ENCODE results near the gene SLC25A17. TPM values are rescaled to one million over a fixed set of nuclear protein-coding genes. Genes with fewer than 3 reads are reported as not detected.
"Not testable (repeated sequence)": the region's sequence is repeated elsewhere in the genome, so short reads cannot be mapped to it uniquely, and the experiment has no call there.

Gene SLC25A17
- total RNA-seq (2021) (25.0 and 28.1 TPM in 2 replicates), Bru-seq, nascent RNA (percentile 83 among the genes with signal in this experiment), BruChase-seq, experiment 1, labeled RNA remaining after a 2-hour chase (percentile 88 among the genes with signal in this experiment), BruChase-seq, experiment 2, labeled RNA remaining after a 6-hour chase (percentile 82 among the genes with signal in this experiment)
- long read RNA-seq, transcript SLC25A17-210 (9 exons, 2,262 nt), result major isoform, 30 of 38 reads
- long read RNA-seq, partial matches to known transcripts, result 0 of 38 reads
- long read RNA-seq, other reads (novel, unspliced or antisense), result 7 of 38 reads

GRCh38 chr22:40818747-40819598 lies at the start of gene SLC25A17:
SLC25A17 (minus strand) TSS chr22:40819346; CDS start chr22:40819248, 98 bp downstream.
- Histone ChIP-seq H2AFZ (peak within 1 kb of the TSS; percentile 100), H3K4me3 (peak within 1 kb of the TSS; percentile 98), H3K36me3 (ENCODE audit: low read depth) (0 out of 2 replicates have a peak, but pooled peaks cover 13% of the 10 kb centered on the region), H3K9me3 (ENCODE audit: insufficient read depth, low read depth) (no peaks in the 10 kb centered on the region), H4K20me1 (ENCODE audit: insufficient read depth) (0 out of 2 replicates have a peak, but pooled peaks cover 5% of the 10 kb centered on the region), H3K79me2 (ENCODE audit: low read depth) (peaks cover 47% of the 10 kb centered on the region), H3K4me2 (peak within 1 kb of the TSS; percentile 73), H3K27me3 (ENCODE audit: insufficient read depth, low read depth) (no peaks in the 10 kb centered on the region), H3K9me2 (ENCODE audit: insufficient read depth) (no peaks in the 10 kb centered on the region), H3K27ac (peak within 1 kb of the TSS; percentile 45), H3K4me1 (replicated peaks; ENCODE audit: insufficient read depth) (peaks cover 20% of the 10 kb centered on the region), H3F3A (ENCODE audit: insufficient read depth, low read depth) (peaks cover 36% of the 10 kb centered on the region)
- ChIA-PET CTCF (interaction anchor here (0.6 kb wide), 1 partner anchor 84 kb away, joined by 5 read pairs; no protein-coding TSS in a partner anchor), POLR2A (ENCODE audit: unreplicated experiment) (interaction anchor here (0.6 to 0.7 kb wide), 2 partner anchors 9 to 10 kb away, joined by 5 to 7 read pairs; no protein-coding TSS in a partner anchor)
- no TSS peak for BruUV-seq (replicated peaks)
- peak; percentile 42; the same call in 1 of the 2 replicates for TF ChIP-seq CTCF (conservative IDR thresholded peaks at IDR 0.05)
- no peak for TF ChIP-seq EZH2 (IDR thresholded peaks at IDR 0.05; ENCODE audit: low read depth)
- intact Hi-C loops (cut with micrococcal nuclease; ENCODE audit: unreplicated experiment), result loop anchor here (1.0 to 2.0 kb wide), 2 partner anchors 136 to 167 kb away; no protein-coding TSS in a partner anchor
- peak; percentile 78 to 85 for DNase-seq

GRCh38 chr22:40868379-40868778 lies 49.2 kb upstream of the SLC25A17 start:
- CTCF ChIA-PET; H3K79me2 ChIP-seq (ENCODE audit: low read depth); H3K4me2 ChIP-seq; H3K9me2 ChIP-seq (ENCODE audit: insufficient read depth); BruUV-seq (replicated peaks); intact Hi-C loops (cut with micrococcal nuclease; ENCODE audit: unreplicated experiment); H3K4me3 ChIP-seq; H4K20me1 ChIP-seq (ENCODE audit: insufficient read depth); DNase-seq; H3K9me3 ChIP-seq (ENCODE audit: insufficient read depth, low read depth); H3K27ac ChIP-seq; H2AFZ ChIP-seq; H3K27me3 ChIP-seq (ENCODE audit: insufficient read depth, low read depth); H3K4me1 ChIP-seq (replicated peaks; ENCODE audit: insufficient read depth): not testable (repeated sequence)
- 0 out of 2 replicates have a peak, but pooled peaks cover 11% of the 10 kb centered on the region for H3F3A ChIP-seq (ENCODE audit: insufficient read depth, low read depth)
- POLR2A ChIA-PET (ENCODE audit: unreplicated experiment), result interaction anchor here (0.6 kb wide), 1 partner anchor 83 kb away, joined by 3 read pairs; the partner anchor contains the start of gene RBX1
- peaks cover 11% of the 10 kb centered on the region for H3K36me3 ChIP-seq (ENCODE audit: low read depth)

- CTCF ChIA-PET, result interaction anchor here (0.5 kb wide), 1 partner anchor 35 kb away, joined by 4 read pairs; no protein-coding TSS in a partner anchor
- H4K20me1 ChIP-seq (ENCODE audit: insufficient read depth), result peaks cover 6% of the 10 kb centered on the region; the same call in 1 of the 2 replicates
- H3K9me3 ChIP-seq (ENCODE audit: insufficient read depth, low read depth), result no peaks in the 10 kb centered on the region
- TF ChIP-seq CTCF (conservative IDR thresholded peaks at IDR 0.05), result no peak
- TF ChIP-seq EZH2 (IDR thresholded peaks at IDR 0.05; ENCODE audit: low read depth), result no peak
- H3K4me1 ChIP-seq (replicated peaks; ENCODE audit: insufficient read depth), result no peaks in the 10 kb centered on the region
- peaks cover 13% of the 10 kb centered on the region for H3K36me3 ChIP-seq (ENCODE audit: low read depth)
- intact Hi-C loops (cut with micrococcal nuclease; ENCODE audit: unreplicated experiment), result no loop called here
- DNase-seq, result no peak
- no TSS peak for BruUV-seq (replicated peaks)
- H3K27ac ChIP-seq, result no peak overlapping the region; the same call in 1 of the 2 replicates
- H3K9me2 ChIP-seq (ENCODE audit: insufficient read depth), result no peaks in the 10 kb centered on the region
- 0 out of 2 replicates have a peak, but pooled peaks cover 11% of the 10 kb centered on the region for H3F3A ChIP-seq (ENCODE audit: insufficient read depth, low read depth)
- POLR2A ChIA-PET (ENCODE audit: unreplicated experiment), result interaction anchor here (0.6 kb wide), 1 partner anchor 11 kb away, joined by 14 read pairs; the partner anchor contains the start of gene ST13
- H3K79me2 ChIP-seq (ENCODE audit: low read depth), result peaks cover 21% of the 10 kb centered on the region
- H3K4me2 ChIP-seq, result no peak overlapping the region
- H2AFZ ChIP-seq, result no peak overlapping the region
- no peak overlapping the region for H3K4me3 ChIP-seq
- no peaks in the 10 kb centered on the region for H3K27me3 ChIP-seq (ENCODE audit: insufficient read depth, low read depth)
These were observed 48.0 kb upstream of the SLC25A17 start for GRCh38 chr22:40867109-40867508.
